Limb (tissue), 2 donors: ENCODE measurements around the gene IBTK.
"Not testable (repeated sequence)": the region's sequence is repeated elsewhere in the genome, so short reads cannot be mapped to it uniquely, and the experiment has no call there.

Experiments used
- DNase-seq, 2 donors: peaks; one replicate each; pipeline ENCODE4 v3.0.0-alpha.2; 2016; ENCODE audit errors: extremely low spot score in 2 of 2

The IBTK gene

DNA sequence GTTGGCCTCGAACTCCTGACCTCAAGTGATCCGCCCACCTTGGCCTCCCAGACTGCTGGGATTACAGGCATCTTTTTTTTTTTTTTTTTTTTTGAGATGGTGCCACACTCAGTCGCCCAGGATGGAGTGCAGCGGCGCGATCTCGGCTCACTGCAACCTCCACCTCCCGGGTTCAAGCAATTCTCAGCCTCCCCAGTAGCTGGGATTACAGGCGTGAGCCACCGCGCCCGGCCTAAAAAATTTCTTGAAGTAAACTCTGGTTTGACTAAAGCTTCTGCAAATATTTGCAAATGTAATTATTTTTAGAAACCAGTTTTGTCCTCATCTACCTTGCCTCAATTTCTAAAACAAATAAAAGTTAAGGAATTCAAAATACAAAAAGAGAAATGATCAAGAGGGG, 1.2 kb downstream of the IBTK start:
- no peak for DNase-seq

DNA sequence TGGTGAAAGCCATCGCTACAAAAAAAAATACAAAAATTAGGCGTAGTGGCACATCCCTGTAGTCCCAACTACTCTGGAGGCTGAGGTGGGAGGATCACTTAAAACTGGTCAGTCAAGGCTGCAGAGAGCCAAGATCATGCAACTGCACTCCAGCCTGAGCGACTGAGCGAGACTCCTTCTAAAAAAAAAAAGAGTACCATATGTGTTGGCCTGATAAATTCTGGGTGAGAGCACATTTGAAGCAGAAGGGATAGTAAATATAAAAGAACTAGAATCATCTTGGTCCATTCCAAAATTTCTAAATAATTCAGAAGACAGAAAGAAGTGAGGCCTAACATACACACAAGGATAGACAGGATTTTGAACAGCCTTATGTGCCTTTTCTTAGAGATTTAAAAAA, 2.2 kb downstream of the IBTK start:
- DNase-seq: no peak

DNA sequence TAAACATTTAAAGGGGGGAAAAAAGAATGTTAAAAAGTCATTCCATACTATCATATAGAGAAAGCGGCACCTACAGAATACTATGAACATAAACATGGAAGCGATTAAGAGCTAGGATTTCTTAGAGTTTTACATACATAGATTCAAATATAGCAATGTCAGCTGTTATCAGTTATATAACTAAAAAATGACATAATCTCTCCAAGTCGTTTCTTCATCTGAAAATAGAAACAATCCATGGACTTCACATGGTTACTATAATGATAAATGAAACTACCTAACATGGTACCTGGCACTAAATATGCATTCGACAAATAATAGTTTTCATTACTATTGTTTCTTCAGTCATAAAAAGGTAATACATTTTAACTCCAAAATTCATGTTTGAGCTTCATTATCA, 3.7 kb downstream of the IBTK start:
- DNase-seq: no peak

DNA sequence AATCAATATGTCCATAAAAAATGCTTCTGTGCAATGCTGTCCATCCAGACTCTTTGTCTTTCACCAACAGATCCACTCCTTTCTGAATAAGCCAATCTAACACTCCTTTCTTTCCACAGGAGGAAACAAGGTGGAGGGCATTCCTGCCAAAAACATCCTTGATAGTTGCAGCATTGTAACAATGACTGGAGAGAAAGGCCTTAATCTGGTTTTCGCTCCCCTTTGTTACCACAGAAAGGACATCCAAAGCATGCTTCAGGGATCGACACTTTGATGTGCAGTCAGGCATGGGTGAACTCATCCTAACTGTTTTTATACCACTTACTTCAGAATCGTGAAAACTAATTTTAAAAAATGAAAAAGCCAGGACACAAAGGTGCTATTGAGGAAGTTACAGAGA, 7.4 kb downstream of the IBTK start:
- DNase-seq: no peak

DNA sequence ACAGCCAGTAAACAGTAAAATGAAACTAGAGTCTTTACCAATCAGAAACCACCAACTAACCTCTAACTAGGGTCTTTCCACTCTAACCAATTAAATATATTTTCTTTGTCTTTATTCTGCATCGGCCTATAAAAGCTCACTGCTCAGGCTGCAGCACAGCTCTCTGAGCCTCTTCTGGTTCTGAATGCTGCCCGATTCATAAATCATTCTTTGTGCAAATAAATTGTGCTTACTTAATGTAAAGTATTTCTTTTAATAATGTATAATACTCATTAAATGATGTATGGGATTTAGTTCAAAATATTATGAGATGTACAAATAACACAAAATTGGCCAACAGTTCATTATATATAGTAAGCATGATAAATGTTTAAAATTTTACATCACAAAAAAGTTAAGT, 7.9 kb downstream of the IBTK start:
- no peak for DNase-seq

DNA sequence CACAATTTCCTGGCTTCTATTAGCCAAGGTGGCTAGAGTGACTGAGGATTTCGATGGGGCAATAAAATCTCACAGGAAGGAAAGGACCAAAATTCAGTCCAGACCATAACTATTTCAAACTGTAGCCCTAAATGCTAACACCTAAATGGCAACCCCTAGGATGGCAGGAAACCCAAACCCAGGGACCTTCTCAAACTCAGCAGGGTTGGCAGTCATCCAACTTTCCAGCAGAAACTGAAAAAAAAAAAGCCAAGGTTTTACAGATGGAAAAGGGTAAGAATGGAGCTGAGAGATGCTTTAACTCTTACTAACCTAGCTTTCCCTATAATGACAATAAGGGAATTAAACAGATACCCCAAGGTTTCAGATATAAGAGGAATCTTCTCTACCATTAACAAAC, 10.5 kb downstream of the IBTK start:
- DNase-seq: no peak

DNA sequence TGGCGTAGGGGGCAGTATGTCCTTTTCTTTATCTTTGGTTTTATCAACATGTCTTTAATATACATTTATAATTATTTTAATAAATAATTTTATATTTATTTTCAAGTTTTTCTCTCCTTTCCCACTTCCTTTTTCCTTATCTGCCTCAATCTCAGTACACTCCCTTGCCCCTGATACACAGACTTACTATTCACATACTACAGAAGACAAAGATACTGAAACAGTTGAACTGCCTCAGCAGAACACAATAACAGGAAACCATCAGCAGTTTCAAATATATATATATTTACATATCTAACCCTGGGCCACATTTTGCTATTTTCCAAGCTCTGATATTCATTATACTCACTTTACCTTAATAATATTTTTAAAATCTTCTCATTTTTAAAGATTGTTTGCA, 19.8 kb downstream of the IBTK start:
- DNase-seq: no peak

DNA sequence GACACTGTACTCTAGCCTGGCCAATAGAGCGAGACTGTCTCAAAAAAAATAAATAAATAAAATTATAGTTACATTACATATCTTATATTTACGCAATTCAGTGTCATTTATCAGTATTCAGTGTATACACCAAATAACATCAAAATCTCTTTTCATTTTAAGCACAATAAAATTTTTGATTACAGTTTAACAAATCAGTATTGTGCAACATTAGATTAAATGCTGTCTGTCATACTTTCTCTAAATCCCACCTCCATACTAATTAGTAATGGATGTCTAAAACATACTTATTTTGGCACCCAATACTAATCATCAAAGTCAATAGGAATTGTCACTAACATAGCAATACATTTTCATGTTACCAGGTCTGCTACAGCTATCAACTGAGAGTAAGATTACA, 27.4 kb downstream of the IBTK start:
- no peak for DNase-seq

DNA sequence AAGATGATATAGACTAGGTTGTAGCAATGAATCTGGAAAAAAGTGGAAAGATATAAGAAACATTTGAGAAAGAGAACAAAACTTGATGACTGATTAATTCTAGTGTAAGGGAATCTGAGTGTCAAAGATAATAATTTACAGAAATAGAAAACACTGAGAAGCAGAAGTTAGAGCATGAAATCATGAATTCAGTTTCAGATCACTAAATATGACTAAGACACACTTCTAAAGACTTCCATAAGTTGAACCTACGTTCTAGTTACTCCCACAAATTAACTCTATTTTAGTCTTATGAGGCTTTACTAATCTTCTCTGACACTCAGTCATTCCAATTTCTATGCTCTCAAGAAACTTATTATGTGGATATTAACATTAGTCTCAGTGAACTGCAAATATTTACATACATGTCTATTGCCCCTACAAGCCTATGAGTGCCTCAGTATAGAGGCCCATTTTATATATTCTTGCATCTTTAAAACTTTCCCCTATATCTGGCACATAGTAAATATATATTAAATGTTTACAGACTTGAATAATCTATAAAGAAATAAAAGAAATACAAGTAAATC, 30.4 kb downstream of the IBTK start:
- DNase-seq: no peak

DNA sequence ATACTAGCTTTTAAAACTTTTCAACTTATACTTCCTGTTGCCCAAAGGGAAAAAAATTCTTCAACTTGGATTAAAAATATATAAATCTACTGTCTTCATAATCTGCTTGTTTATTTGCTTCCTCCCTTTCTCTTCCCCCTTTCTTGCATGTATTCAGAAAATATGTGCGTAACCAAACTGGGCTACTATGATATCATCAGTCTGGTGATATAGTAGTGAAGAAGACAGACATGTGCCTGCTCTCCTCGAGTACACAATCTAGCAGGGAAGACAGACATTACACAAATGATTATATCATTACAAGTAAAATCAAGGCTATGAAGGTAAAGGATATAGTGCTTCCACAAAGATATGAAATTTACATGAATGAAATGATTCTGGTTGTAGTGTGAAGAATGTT, 31.0 kb downstream of the IBTK start:
- DNase-seq: no peak

DNA sequence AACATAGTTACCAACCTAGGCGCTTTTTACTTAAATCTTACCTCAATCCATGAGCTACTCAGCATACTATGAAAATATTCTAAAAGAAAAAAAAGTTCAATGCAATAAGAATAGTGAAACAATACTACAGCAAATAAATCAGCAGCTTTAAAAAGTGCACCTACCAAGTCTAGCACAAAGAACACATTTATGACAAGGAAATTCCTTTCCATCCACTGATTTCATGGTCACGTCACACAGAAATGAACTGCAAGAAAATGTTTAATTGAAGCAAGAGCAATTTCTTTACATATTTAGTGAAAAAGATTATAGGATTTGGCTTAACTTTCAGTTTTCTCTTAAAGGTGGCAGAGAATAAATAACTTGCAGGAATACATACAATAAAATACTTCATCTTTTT, 36.2 kb downstream of the IBTK start:
- DNase-seq: no peak

DNA sequence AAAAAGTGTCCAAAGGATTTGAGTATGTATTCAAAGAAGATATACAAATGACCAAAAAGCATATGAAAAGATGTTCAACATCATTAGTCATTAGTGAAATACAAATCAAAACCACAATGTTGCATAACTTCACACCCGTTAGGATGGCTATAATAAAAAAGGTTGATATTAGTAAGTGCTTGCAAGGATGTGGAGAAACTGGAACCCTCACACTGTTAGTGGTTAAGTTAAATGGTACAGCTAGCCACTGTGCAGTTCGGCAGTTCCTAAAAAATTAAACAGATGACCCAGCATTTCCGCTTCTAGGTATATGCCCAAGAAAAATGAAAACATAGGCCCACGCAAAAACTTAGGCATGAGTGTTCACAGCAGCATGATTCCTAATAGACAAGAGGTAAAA, 38.6 kb downstream of the IBTK start:
- no peak for DNase-seq

DNA sequence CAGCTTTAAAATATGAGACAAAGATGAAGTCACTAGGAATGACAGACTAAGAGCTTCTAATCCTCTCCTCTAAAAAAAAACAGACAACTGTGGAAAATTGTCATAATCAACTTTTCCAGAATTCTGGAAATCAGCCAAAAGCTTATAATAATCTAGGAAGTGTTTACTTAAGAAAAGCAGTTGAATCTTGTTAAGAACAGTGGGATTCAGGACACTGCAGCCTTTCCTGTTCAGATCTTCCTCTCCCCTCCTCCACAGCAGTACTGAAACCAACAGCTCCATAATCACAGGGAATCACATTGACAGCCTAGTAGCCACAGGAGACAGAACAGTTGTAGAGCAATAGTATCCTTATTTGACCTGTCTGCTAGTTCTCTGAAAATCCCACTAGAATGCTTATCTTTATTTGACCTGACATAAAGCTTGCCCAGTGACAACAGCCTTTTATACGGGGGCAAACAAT, 41.6 kb downstream of the IBTK start:
- no peak for DNase-seq

DNA sequence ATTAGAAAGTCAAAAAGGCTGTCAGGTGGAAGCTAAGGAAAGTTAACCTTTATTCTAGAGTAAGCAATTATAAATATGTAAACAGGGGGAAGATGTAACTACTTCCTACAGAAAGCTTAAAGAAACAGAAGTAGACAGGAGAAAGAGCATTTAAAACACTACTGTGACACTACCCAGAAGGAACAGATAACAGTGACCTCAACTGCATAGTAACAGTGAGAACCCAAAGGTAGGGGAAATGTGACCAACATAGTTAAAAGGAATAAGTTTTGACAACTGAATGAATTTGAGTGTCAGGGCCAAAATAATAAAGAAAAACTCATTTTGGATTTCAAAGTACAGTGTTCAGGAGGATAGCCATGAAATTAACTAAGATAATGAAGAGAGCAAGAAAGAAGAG, 43.5 kb downstream of the IBTK start:
- DNase-seq: no peak

DNA sequence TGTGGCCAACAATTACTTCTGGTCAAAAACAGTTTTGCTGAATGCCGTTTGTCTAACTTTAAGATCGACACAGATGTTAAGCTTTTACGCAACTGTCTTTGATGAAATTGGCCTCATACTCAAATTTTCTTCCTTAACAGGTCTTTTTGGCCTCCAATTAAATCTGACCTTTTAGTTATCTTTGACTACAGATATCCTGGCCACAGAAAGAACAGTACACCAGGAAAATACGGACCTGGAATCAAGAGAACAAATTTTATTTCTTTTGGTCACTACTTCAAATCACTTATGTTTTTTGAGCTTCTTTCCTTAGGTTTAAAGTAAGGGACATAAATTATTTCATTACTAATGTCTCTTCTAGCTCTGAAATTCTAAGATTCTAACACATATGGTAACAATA, 49.8 kb downstream of the IBTK start:
- no peak for DNase-seq

DNA sequence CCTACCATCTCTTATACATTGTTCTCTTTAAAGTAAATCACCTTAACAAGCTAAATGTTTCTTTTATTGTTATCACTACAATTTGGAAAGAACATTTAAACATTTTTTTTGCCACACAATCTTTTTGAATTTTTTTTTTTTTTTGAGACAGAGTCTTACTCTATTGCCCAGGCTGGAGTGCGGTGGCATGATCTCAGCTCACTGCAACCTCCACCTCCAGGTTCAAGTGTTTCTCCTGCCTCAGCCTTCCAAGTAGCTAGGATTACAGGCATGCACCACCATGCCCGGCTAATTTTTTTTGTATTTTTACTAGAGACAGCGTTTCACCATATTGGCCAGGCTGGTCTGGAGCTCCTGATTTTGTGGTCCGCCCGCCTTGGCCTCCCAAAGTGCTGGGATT, 50.3 kb downstream of the IBTK start:
- DNase-seq: not testable (repeated sequence)

DNA sequence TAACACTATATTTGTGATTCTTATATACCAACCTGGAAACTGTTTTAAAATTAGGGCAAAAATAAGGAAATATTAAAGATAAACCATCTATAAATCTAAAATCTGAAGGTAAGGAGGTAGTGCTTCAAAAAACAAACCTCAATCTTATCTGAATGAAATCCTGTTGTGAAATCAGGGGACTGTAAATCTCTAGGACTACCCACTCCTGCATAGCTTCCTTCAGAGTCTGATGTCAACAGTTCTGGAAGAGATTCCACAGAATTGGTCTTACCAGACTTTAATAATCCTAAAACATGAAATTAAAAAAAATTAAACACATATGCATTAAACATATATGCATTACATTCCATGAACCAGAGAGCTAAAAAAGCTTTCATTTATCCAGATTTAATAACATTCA, 51.4 kb downstream of the IBTK start:
- no peak for DNase-seq

DNA sequence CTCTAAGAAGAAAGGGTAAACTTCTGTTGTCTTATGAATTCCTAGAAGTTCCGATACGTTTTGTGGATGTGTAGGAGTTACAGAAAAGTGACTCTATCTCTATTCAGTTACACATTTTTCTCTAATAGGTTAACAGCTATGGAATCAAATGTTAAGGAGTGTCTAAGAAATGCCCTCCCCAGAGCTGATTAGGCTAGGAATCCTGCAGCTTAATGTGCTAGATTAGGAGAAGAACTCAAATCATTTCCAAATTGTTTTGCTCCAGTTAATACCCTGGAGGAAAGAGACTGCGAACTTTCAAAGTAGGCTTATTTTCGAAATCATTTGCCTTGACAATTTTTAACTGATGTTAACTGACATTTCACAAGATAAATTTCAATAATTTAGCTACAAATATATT, 51.9 kb downstream of the IBTK start:
- DNase-seq: no peak

DNA sequence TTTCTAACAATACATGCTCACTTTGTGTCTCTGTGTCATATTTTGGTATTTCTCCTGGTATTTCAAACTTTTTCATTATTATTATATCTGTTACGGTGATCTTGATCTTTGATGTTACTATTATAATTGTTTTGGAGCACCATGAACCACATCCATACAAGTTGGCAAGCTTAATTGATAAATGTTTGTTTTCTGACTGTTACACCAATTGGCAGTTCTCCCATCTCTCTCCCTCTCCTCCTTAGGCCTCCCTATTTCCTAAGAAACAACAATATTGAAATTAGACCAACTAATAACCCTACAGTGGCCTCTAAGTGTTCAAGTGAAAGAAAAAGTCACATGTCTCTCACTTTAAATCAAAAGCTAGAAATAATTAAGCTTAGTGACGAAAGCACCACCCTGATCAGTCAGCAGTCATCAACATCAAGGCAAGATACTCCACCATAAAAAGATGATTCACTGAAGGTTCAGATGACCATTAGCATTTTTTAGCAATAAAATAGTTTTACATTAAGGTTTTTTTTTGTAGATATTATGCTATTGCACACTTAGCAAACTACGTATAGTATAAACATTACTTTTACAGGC, 61.5 kb downstream of the IBTK start:
- DNase-seq: no peak

DNA sequence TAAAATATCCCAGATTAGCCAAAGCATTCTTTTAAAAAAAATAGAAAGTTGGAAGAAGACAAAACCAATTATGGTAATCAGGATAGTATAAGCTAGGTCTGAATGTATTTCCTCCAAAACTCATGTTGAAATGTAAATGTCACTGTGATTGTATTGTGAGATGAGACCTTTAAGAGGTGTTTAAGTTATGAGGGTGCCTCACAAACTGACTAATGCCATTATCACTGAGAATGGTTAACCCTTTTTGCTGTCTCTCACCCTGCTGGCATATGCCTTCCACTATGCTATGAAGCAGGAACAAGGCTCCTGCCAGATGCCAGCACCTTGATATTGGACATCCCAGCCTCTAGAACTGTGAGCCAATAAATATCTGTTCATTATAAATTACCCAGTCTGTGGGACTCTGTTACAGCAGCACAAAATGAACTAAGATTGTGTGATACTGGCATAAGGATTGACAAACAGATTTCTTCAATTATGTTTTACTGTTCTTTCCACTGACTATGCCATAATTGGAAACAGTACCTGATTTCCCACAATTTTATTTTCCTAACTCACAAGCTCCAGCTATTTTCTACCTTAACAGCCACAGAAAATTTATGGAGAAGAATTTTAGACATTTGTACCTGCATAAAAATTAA, 63.8 kb downstream of the IBTK start:
- DNase-seq: no peak

DNA sequence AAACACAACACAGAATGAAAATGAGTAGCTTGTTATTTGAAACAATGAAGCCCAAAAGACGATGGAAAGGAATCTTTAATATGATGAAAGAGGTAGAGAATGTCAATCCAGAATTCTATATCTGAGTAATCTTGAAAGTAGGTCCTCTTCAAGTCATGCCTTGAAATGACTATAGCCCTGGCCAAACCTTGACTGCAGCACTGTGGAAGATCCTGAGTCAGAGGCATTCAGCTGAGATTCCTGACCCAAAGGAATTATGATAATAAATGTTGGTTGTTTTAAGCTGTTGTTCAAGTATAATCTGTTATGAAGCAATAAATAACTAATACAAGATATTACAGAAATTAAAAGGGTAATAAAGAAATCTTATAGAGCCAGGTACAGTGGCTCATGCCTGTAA, 64.8 kb downstream of the IBTK start:
- DNase-seq: no peak

DNA sequence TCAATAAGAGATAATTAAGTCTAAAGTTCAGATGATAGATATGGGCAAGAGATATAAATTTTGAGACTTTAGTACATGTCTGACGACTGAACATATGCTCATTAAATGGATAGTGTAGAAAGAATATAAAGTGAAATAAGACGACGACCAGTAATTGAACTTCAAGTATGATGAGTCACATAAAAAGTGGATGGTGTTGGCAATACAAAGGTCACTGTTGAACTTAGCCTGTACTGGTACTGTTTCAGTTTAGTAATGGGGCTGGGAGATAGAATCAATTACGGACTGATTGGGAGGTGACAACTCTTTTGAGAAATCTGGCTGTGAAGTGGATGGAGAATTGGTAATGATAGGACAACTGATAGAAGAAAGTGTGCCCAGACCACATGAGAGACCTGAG, 68.1 kb downstream of the IBTK start:
- DNase-seq: no peak

DNA sequence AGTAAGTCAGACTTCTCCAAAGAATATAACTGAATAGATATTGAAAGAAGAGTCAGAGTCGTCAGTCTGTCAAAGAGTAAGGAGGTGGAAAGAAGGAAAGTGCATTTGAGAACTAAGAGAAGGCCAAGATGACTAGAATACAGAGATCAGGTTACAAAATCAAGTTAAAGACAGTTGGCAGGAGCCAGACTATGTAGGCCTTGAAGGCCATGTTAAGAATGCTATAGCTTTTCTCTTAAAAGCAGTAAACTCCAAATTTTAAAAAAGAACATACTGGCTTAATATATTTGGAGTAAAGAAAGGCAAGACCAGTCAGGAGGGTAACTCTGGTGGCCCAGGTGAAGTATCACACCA, 68.8 kb downstream of the IBTK start:
- DNase-seq: no peak
